Left forelimb (tissue), 1 donor: ENCODE results near the gene TAS1R2.
A peak's percentile ranks its signal among the peaks of the same experiment; 100 is the strongest.

ENCODE experiments used
- DNase-seq: peaks from one replicate; pipeline ENCODE4 v3.0.0-alpha.2; 2018; ENCODE audit warnings: low spot score

Gene TAS1R2

GRCh38 chr1:18819986-18820790 is 39.3 kb downstream of the TAS1R2 start:
- no peak for DNase-seq

- no peak for DNase-seq
These were observed 40.3 kb downstream of the TAS1R2 start for GRCh38 chr1:18819203-18819602.

GRCh38 chr1:18817795-18818435 is 41.5 kb downstream of the TAS1R2 start:
- no peak for DNase-seq

- DNase-seq = no peak
These were observed 42.1 kb downstream of the TAS1R2 start for GRCh38 chr1:18817316-18817715.

- no peak for DNase-seq
These were observed 42.7 kb downstream of the TAS1R2 start for GRCh38 chr1:18816808-18817207.

GRCh38 chr1:18814874-18815531 is 44.5 kb downstream of the TAS1R2 start:
- no peak for DNase-seq

GRCh38 chr1:18814425-18814824 is 45.0 kb downstream of the TAS1R2 start:
- DNase-seq = peak; percentile 86

GRCh38 chr1:18812453-18812939 is 47.0 kb downstream of the TAS1R2 start:
- no peak for DNase-seq

GRCh38 chr1:18811733-18812452 is 47.6 kb downstream of the TAS1R2 start:
- DNase-seq = no peak

GRCh38 chr1:18809953-18810899 is 49.2 kb downstream of the TAS1R2 start:
- DNase-seq = no peak

GRCh38 chr1:18808550-18808949 is 50.9 kb downstream of the TAS1R2 start:
- DNase-seq = no peak

GRCh38 chr1:18807334-18808063 is 52.0 kb downstream of the TAS1R2 start:
- no peak for DNase-seq

- no peak for DNase-seq
These were observed 53.3 kb downstream of the TAS1R2 start for GRCh38 chr1:18805925-18806849.

- DNase-seq = no peak
These were observed 54.1 kb downstream of the TAS1R2 start for GRCh38 chr1:18805150-18805879.

GRCh38 chr1:18803851-18804250 is 55.6 kb downstream of the TAS1R2 start:
- DNase-seq = peak; percentile 81

- no peak for DNase-seq
These were observed 56.2 kb downstream of the TAS1R2 start for GRCh38 chr1:18803151-18803791.

- no peak for DNase-seq
These were observed 57.2 kb downstream of the TAS1R2 start for GRCh38 chr1:18802231-18802630.

GRCh38 chr1:18800258-18800657 is 59.2 kb downstream of the TAS1R2 start:
- DNase-seq = no peak
